Measurements from ENCODE around the gene CD37. TPM values are rescaled to one million over a fixed set of nuclear protein-coding genes. Genes with fewer than 3 reads are reported as not detected.

The CD37 gene
- total and polyA plus RNA-seq, 2 donors (not counting 1 experiment from before 2014, with no cell fraction given): 1,998 to 2,188 TPM

DNA sequence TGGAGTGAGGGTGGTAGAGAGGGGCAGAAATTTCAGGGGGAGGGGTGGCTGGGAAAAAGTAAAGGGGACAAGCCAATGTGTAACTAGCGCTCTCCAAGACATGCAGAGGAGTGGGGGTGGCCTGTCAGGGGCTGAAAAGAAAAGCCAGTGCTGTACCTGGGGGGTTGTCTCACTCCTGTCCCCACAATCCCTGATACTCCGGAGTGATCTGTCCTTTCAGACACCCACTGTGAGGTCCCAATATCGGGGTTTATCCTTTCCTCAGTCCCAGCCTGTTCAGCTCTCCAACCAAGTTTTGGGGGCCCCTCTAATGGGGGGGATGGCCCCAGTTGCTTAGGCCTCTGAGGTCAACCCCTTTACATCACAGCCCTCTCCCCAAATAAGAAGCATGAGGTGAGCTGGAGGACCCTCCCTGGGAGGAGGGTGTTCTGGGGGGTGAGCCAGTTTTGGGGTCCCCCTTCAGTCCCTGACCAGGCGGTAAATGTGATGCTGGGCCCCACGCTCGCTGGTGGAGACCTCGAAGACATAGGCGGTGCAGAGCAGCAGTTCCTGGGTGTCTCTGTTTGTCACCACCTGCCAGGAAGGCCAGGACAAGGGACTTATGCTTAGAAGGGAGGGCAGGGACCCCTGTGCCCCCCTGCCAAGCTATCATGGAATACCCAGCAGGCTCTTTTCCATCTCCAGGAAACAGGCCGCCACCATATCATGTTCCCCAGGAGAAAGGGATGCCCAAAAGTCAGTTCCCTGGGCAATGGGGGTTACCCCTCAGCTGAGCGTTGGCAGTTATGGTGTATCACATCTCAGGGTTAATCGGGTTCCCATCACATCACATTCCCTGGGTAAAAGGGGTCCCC lies 5.9 kb downstream of the CD37 start:
- Mint-ChIP-seq H3K4me3 (peak overlapping the region; percentile 80), H3K4me1 (peaks cover 73% of the 10 kb centered on the region), H3K27me3 (no peaks in the 10 kb centered on the region), H3K27ac (peak overlapping the region; percentile 95), H3K9me3 (ENCODE audit: insufficient read depth) (no peaks in the 10 kb centered on the region)
- Histone ChIP-seq H2AFZ (ENCODE audit: insufficient read depth, low read depth, low read length, poor library complexity, severe bottlenecking) (no peak overlapping the region), H3K79me2 (ENCODE audit: control insufficient read depth, insufficient read depth, low read length) (peaks cover 33% of the 10 kb centered on the region), H4K20me1 (ENCODE audit: control insufficient read depth, insufficient read depth, low read length, poor library complexity, severe bottlenecking) (peaks cover 40% of the 10 kb centered on the region), H3K9ac (ENCODE audit: low read length) (peak overlapping the region; percentile 32), H3K4me3 (ENCODE audit: control extremely low read depth in 1 of 5, extremely low read depth in 1 of 5, insufficient read depth in 1 of 5, low read depth in 2 of 5, low read length in 4 of 5) (peak overlapping the region in 2 of 5 experiments; percentile 15 to 18), H3K27ac (ENCODE audit: low read length in 2 of 2) (peak overlapping the region; percentile 89 to 93), H3K27me3 (replicated peaks in 1 of 4; ENCODE audit: control extremely low read depth in 1 of 4, control insufficient read depth in 3 of 4, insufficient read depth in 4 of 4, low read length in 3 of 4) (no peaks in the 10 kb centered on the region), H3K4me2 (replicated peaks; ENCODE audit: low read depth, low read length, poor library complexity, severe bottlenecking) (peak overlapping the region; percentile 100), H3K9me3 (ENCODE audit: control extremely low read depth in 1 of 3, control insufficient read depth in 2 of 3, insufficient read depth in 1 of 3, low read length in 2 of 3) (peaks cover 0 to 28% (median 15%) of the 10 kb centered on the region in 3 donors), H3K36me3 (replicated peaks in 1 of 2; ENCODE audit: control extremely low read depth in 1 of 2, control insufficient read depth in 1 of 2, extremely low read depth in 1 of 2, insufficient read depth in 2 of 2, low read length in 1 of 2) (peaks cover 0 to 63% of the 10 kb centered on the region in 2 experiments), H3K4me1 (ENCODE audit: control insufficient read depth in 2 of 2, insufficient read depth in 2 of 2, low read length in 2 of 2) (peaks cover 52 to 77% of the 10 kb centered on the region in 2 donors)
- 89% methylated on average over 6 of the region's 11 CpGs for WGBS (ENCODE audit: insufficient coverage)
- ChIA-PET POLR2A (interaction anchor here (0.6 to 5.6 kb wide), 23 partner anchors 8 to 137 kb away, joined by 3 to 72 read pairs (median 11); partner anchors contain the start of genes ALDH16A1, KASH5 and TEAD2), CTCF (interaction anchor here (0.5 to 2.6 kb wide), 17 partner anchors 9 to 190 kb away, joined by 3 to 25 read pairs (median 5); partner anchors contain the start of genes PIH1D1 and SLC6A16)
- DNase-seq (no peak), ATAC-seq (ENCODE audit: low read depth) (peak; percentile 0)
- intact Hi-C loops (cut with micrococcal nuclease): loop anchor here (1.0 to 2.0 kb wide), 8 partner anchors 10 to 128 kb away; partner anchors contain the start of gene DKKL1
- TF ChIP-seq, protein P1, sequence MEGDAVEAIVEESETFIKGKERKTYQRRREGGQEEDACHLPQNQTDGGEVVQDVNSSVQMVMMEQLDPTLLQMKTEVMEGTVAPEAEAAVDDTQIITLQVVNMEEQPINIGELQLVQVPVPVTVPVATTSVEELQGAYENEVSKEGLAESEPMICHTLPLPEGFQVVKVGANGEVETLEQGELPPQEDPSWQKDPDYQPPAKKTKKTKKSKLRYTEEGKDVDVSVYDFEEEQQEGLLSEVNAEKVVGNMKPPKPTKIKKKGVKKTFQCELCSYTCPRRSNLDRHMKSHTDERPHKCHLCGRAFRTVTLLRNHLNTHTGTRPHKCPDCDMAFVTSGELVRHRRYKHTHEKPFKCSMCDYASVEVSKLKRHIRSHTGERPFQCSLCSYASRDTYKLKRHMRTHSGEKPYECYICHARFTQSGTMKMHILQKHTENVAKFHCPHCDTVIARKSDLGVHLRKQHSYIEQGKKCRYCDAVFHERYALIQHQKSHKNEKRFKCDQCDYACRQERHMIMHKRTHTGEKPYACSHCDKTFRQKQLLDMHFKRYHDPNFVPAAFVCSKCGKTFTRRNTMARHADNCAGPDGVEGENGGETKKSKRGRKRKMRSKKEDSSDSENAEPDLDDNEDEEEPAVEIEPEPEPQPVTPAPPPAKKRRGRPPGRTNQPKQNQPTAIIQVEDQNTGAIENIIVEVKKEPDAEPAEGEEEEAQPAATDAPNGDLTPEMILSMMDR (IDR thresholded peaks at IDR 0.05): no peak
- no peak for TF ChIP-seq EZH2 (IDR thresholded peaks at IDR 0.05; ENCODE audit: borderline replicate concordance, insufficient read depth, low read depth, low read length, poor library complexity, severe bottlenecking)
